Mesenchymal stem cell (in vitro differentiated cells and primary cell): Measurements from ENCODE around the gene PCDHB10.
"Not testable (repeated sequence)": the region's sequence is repeated elsewhere in the genome, so short reads cannot be mapped to it uniquely, and the experiment has no call there.

Experiments used
- DNase-seq: peaks from one replicate; pipeline ENCODE4 v3.0.0-alpha.2; 2013
- H2AFZ ChIP-seq: one replicate; pipeline ENCODE4 v1.6.1; 2013; ENCODE audit warnings: low read depth, mild to moderate bottlenecking, control low read depth, inconsistent platforms, low read length, moderate library complexity
- H2AK5ac ChIP-seq: 2 replicates; pipeline ENCODE4 v1.6.1; 2013; ENCODE audit warnings: low read length, moderate library complexity, mild to moderate bottlenecking, inconsistent platforms; ENCODE audit not compliant: severe bottlenecking
- H2BK120ac ChIP-seq: one replicate; pipeline ENCODE4 v1.6.1; 2013; ENCODE audit warnings: low read depth, mild to moderate bottlenecking, inconsistent platforms, low read length, moderate library complexity
- H2BK12ac ChIP-seq, 2 experiments: one replicate each; pipeline ENCODE4 v1.6.1; 2013; ENCODE audit warnings: inconsistent platforms in 2 of 2, low read length in 2 of 2, mild to moderate bottlenecking in 2 of 2, moderate library complexity in 2 of 2, control low read depth in 1 of 2
- H2BK15ac ChIP-seq: one replicate; pipeline ENCODE4 v1.6.1; 2013; ENCODE audit warnings: mild to moderate bottlenecking, low read depth, inconsistent platforms; ENCODE audit not compliant: poor library complexity, severe bottlenecking
- H2BK5ac ChIP-seq: 2 replicates; pipeline ENCODE4 v1.6.1; 2013; ENCODE audit warnings: low read depth, mild to moderate bottlenecking, low read length, control low read depth, inconsistent platforms; ENCODE audit not compliant: poor library complexity, severe bottlenecking
- H3K14ac ChIP-seq, 2 experiments: one replicate each; pipeline ENCODE4 v1.6.1; 2013; ENCODE audit warnings: inconsistent platforms in 2 of 2, low read length in 2 of 2, control low read depth in 1 of 2, mild to moderate bottlenecking in 1 of 2, moderate library complexity in 1 of 2
- H3K18ac ChIP-seq, 2 experiments: one replicate each; pipeline ENCODE4 v1.6.1; 2013; ENCODE audit warnings: inconsistent platforms in 2 of 2, low read length in 2 of 2, control low read depth in 1 of 2, low read depth in 1 of 2, mild to moderate bottlenecking in 1 of 2
- H3K23ac ChIP-seq, 2 experiments: one replicate each; pipeline ENCODE4 v1.6.1; 2013; ENCODE audit warnings: inconsistent platforms in 2 of 2, low read length in 2 of 2, mild to moderate bottlenecking in 2 of 2, moderate library complexity in 2 of 2, control low read depth in 1 of 2
- H3K27ac ChIP-seq: 2 replicates; pipeline ENCODE4 v1.5.1; 2013; ENCODE audit warnings: mild to moderate bottlenecking, moderate library complexity, low read length, control low read depth, inconsistent platforms; ENCODE audit not compliant: poor library complexity, severe bottlenecking
- H3K27me3 ChIP-seq, 2 experiments: 2 replicates each; pipeline versions ENCODE4 v1.6.1 to v1.7.0; 2013; ENCODE audit warnings: low read length in 2 of 2, mild to moderate bottlenecking in 2 of 2, moderate library complexity in 2 of 2, control low read depth in 1 of 2, inconsistent platforms in 1 of 2; ENCODE audit not compliant: control insufficient read depth in 1 of 2, insufficient read depth in 1 of 2
- H3K36me3 ChIP-seq, 2 experiments: 2 replicates each; pipeline versions ENCODE4 v1.6.1 to v1.7.0; 2013; ENCODE audit warnings: low read length in 2 of 2, control low read depth in 1 of 2, inconsistent platforms in 1 of 2, low read depth in 1 of 2, mild to moderate bottlenecking in 1 of 2; ENCODE audit not compliant: insufficient read depth in 2 of 2, control insufficient read depth in 1 of 2
- H3K4ac ChIP-seq, 2 experiments: one replicate each; pipeline ENCODE4 v1.6.1; 2013; ENCODE audit warnings: inconsistent platforms in 2 of 2, low read length in 2 of 2, mild to moderate bottlenecking in 2 of 2, moderate library complexity in 2 of 2, control low read depth in 1 of 2, low read depth in 1 of 2
- H3K4me1 ChIP-seq: 2 replicates; pipeline ENCODE4 v1.6.1; 2013; ENCODE audit warnings: low read depth, low read length, control low read depth; ENCODE audit not compliant: control insufficient read depth, insufficient read depth
- H3K4me2 ChIP-seq: 2 replicates; pipeline ENCODE4 v1.6.1; 2013; ENCODE audit warnings: low read length, mild to moderate bottlenecking, inconsistent platforms; ENCODE audit not compliant: poor library complexity, severe bottlenecking
- H3K4me3 ChIP-seq, 2 experiments: 2 replicates each; pipeline versions ENCODE4 v1.5.1 to v1.7.0; 2013; ENCODE audit warnings: low read length in 2 of 2, mild to moderate bottlenecking in 2 of 2, control low read depth in 1 of 2, low read depth in 1 of 2; ENCODE audit not compliant: insufficient read depth in 1 of 2
- H3K79me1 ChIP-seq: replicated peaks from 2 replicates; pipeline ENCODE4 v1.6.1; 2013; ENCODE audit warnings: mild to moderate bottlenecking, control low read depth, low read length, inconsistent platforms; ENCODE audit not compliant: poor library complexity, severe bottlenecking
- H3K9ac ChIP-seq: 2 replicates; pipeline ENCODE4 v1.7.0; 2013; ENCODE audit warnings: mild to moderate bottlenecking, low read length, moderate library complexity
- H3K9me3 ChIP-seq: 2 replicates; pipeline ENCODE4 v1.7.0; 2013; ENCODE audit warnings: mild to moderate bottlenecking, low read length; ENCODE audit not compliant: control insufficient read depth
- H4K8ac ChIP-seq: one replicate; pipeline ENCODE4 v1.6.1; 2013; ENCODE audit warnings: inconsistent platforms, mild to moderate bottlenecking, low read length, moderate library complexity
- H4K91ac ChIP-seq: one replicate; pipeline ENCODE4 v1.6.1; 2013; ENCODE audit warnings: mild to moderate bottlenecking, low read length, inconsistent platforms
- WGBS: methylation state at CpG from one replicate; pipeline ENCODE4 v1.1.7; 2013; ENCODE audit warnings: mixed read lengths; 5-methylcytosine and 5-hydroxymethylcytosine counted together

Gene PCDHB10

GRCh38 chr5:141182248-141182647 lies 9.9 kb upstream of the PCDHB10 start, which contains the start of gene PCDHB16:
Gene PCDHB16 (plus strand): TSS chr5:141182387. CDS start chr5:141182560, 173 bp downstream.
- Histone ChIP-seq H3K4ac (no peak within 1 kb of the TSS), H4K91ac (no peak within 1 kb of the TSS), H2AFZ (no peak within 1 kb of the TSS), H2BK5ac (no peak within 1 kb of the TSS), H3K27me3 (no peaks in the 10 kb centered on the region), H3K4me1 (no peaks in the 10 kb centered on the region), H3K9me3 (peaks cover 53% of the 10 kb centered on the region), H4K8ac (no peak within 1 kb of the TSS), H2BK15ac (no peak within 1 kb of the TSS), H2BK120ac (no peak within 1 kb of the TSS), H3K36me3 (no peaks in the 10 kb centered on the region), H3K27ac (no peak within 1 kb of the TSS), H3K9ac (peak within 1 kb of the TSS; percentile 73), H3K14ac (no peak within 1 kb of the TSS), H3K4me3 (peak within 1 kb of the TSS in 1 of 2 experiments; percentile 57), H3K4me2 (no peak within 1 kb of the TSS), H2BK12ac (no peak within 1 kb of the TSS), H3K18ac (no peak within 1 kb of the TSS), H2AK5ac (no peak within 1 kb of the TSS), H3K23ac (no peak within 1 kb of the TSS), H3K79me1 (no peaks in the 10 kb centered on the region)
- 51% methylated on average over 13 of the region's 13 CpGs for WGBS
- DNase-seq: no peak

GRCh38 chr5:141184117-141184855 lies 7.9 kb upstream of the PCDHB10 start:
- H3K9ac ChIP-seq: not testable (repeated sequence)

GRCh38 chr5:141186897-141187512 lies 5.1 kb upstream of the PCDHB10 start, which contains the start of gene PCDHB9:
Gene PCDHB9 (plus strand): TSS chr5:141187161. CDS start chr5:141187319, 158 bp downstream.
- no peak within 1 kb of the TSS for H2BK5ac ChIP-seq

More at GRCh38 chr5:141184117-141184855, 7.9 kb upstream of the PCDHB10 start:
- not testable (repeated sequence) for H3K79me1 ChIP-seq, H3K36me3 ChIP-seq, H3K4me2 ChIP-seq, H2AK5ac ChIP-seq, H2BK15ac ChIP-seq, H4K8ac ChIP-seq, H3K27ac ChIP-seq, H3K18ac ChIP-seq, H3K27me3 ChIP-seq, H3K23ac ChIP-seq, H3K14ac ChIP-seq, H3K4ac ChIP-seq, H3K4me1 ChIP-seq, DNase-seq, H2BK5ac ChIP-seq, H2BK12ac ChIP-seq, H2AFZ ChIP-seq, H2BK120ac ChIP-seq, H4K91ac ChIP-seq, H3K4me3 ChIP-seq
- WGBS: 96% methylated on average over 21 of the region's 69 CpGs
- peaks cover 40% of the 10 kb centered on the region for H3K9me3 ChIP-seq

GRCh38 chr5:141188682-141189081 lies 3.5 kb upstream of the PCDHB10 start:
- not testable (repeated sequence) for H3K9ac ChIP-seq, H2BK120ac ChIP-seq, H3K4ac ChIP-seq, H3K36me3 ChIP-seq, H3K27me3 ChIP-seq, H4K91ac ChIP-seq, DNase-seq, H3K79me1 ChIP-seq, H2BK15ac ChIP-seq, H3K4me1 ChIP-seq, H3K4me2 ChIP-seq, H2BK5ac ChIP-seq, H3K4me3 ChIP-seq, H3K18ac ChIP-seq, H4K8ac ChIP-seq, H3K23ac ChIP-seq, H2BK12ac ChIP-seq, H2AK5ac ChIP-seq, H3K27ac ChIP-seq, H2AFZ ChIP-seq, H3K14ac ChIP-seq
- peaks cover 43% of the 10 kb centered on the region for H3K9me3 ChIP-seq
- WGBS: 91% methylated on average over 6 of the region's 37 CpGs

More at GRCh38 chr5:141186897-141187512, 5.1 kb upstream of the PCDHB10 start, which contains the start of gene PCDHB9:
- no peak within 1 kb of the TSS for H3K4me2 ChIP-seq
- no peak within 1 kb of the TSS for H2BK12ac ChIP-seq
- no peak within 1 kb of the TSS for H3K27ac ChIP-seq
- no peak within 1 kb of the TSS for H3K23ac ChIP-seq
- H2AFZ ChIP-seq: no peak within 1 kb of the TSS
- H2BK120ac ChIP-seq: no peak within 1 kb of the TSS
- H3K18ac ChIP-seq: no peak within 1 kb of the TSS
- peak within 1 kb of the TSS in 1 of 2 experiments; percentile 51 for H3K4me3 ChIP-seq
- H3K27me3 ChIP-seq: no peaks in the 10 kb centered on the region
- no peaks in the 10 kb centered on the region for H3K79me1 ChIP-seq
- H2AK5ac ChIP-seq: no peak within 1 kb of the TSS
- no peak within 1 kb of the TSS for H3K4ac ChIP-seq
- H2BK15ac ChIP-seq: no peak within 1 kb of the TSS
- no peak within 1 kb of the TSS for H3K9ac ChIP-seq
- no peak within 1 kb of the TSS for H3K14ac ChIP-seq
- peaks cover 45% of the 10 kb centered on the region for H3K9me3 ChIP-seq
- no peaks in the 10 kb centered on the region for H3K36me3 ChIP-seq
- DNase-seq: peak; percentile 32
- no peaks in the 10 kb centered on the region for H3K4me1 ChIP-seq
- 49% methylated on average over 6 of the region's 9 CpGs for WGBS
- H4K8ac ChIP-seq: no peak within 1 kb of the TSS
- H4K91ac ChIP-seq: no peak within 1 kb of the TSS
